ENCODE data around the gene RXFP3. TPM values are rescaled to one million over a fixed set of nuclear protein-coding genes. Genes with fewer than 3 reads are reported as not detected.

Gene RXFP3
- total and polyA plus RNA-seq, 2 donors (not counting 1 experiment from before 2014, with no cell fraction given), result not detected

DNA sequence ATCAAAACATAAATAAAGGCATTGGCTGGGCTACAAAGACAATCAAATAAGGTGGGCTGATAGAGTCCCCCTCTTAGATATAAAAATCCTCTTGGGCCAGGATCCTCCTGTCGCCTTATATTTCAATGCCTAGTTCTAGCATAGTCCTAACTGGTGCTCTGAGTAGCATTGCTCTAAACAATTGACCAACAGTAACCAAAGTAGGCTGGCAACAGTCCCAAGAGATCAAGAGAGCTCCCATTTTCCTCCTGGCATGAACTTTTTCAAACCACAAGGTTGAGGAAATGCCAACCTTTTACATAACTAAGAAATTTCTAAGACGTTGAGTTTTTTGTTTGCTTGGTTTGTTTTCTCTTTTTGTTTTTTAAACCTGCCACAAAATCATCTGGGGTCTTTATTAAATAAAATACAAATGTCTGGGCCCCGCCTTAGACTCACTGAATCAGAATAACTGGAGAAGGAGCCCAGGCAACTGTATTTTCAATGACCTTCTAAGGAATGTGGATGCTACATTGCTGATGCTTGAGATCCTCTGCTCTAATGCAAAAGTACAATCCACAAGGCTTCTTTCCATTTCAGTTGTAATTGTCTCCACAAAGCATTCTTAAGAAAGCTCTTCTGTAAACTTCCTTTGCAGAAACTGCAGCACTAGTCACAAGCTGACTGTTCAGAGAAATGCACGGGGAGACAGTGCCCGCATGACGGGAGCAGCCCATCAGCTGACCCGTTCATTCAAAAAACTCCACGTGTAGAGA, 45.4 kb downstream of the RXFP3 start:
- no peaks in the 10 kb centered on the region for H3K9me3 ChIP-seq (ENCODE audit: control extremely low read depth in 1 of 3, control insufficient read depth in 2 of 3, insufficient read depth in 1 of 3, low read length in 2 of 3)
- TF ChIP-seq, protein P1, sequence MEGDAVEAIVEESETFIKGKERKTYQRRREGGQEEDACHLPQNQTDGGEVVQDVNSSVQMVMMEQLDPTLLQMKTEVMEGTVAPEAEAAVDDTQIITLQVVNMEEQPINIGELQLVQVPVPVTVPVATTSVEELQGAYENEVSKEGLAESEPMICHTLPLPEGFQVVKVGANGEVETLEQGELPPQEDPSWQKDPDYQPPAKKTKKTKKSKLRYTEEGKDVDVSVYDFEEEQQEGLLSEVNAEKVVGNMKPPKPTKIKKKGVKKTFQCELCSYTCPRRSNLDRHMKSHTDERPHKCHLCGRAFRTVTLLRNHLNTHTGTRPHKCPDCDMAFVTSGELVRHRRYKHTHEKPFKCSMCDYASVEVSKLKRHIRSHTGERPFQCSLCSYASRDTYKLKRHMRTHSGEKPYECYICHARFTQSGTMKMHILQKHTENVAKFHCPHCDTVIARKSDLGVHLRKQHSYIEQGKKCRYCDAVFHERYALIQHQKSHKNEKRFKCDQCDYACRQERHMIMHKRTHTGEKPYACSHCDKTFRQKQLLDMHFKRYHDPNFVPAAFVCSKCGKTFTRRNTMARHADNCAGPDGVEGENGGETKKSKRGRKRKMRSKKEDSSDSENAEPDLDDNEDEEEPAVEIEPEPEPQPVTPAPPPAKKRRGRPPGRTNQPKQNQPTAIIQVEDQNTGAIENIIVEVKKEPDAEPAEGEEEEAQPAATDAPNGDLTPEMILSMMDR (IDR thresholded peaks at IDR 0.05), result no peak
- no peak for TF ChIP-seq EZH2 (IDR thresholded peaks at IDR 0.05; ENCODE audit: borderline replicate concordance, insufficient read depth, low read depth, low read length, poor library complexity, severe bottlenecking)
- no peaks in the 10 kb centered on the region for H3K4me1 ChIP-seq (ENCODE audit: control insufficient read depth in 2 of 2, insufficient read depth in 2 of 2, low read length in 2 of 2)
- H3K9ac ChIP-seq (ENCODE audit: low read length), result no peak overlapping the region
- Mint-ChIP-seq H3K27me3 (peaks cover 4% of the 10 kb centered on the region), H3K4me3 (no peak overlapping the region), H3K4me1 (no peaks in the 10 kb centered on the region), H3K27ac (no peak overlapping the region), H3K9me3 (ENCODE audit: insufficient read depth) (no peaks in the 10 kb centered on the region)
- no peaks in the 10 kb centered on the region for H4K20me1 ChIP-seq (ENCODE audit: control insufficient read depth, insufficient read depth, low read length, poor library complexity, severe bottlenecking)
- 94% methylated on average over 3 of the region's 8 CpGs for WGBS (ENCODE audit: insufficient coverage)
- ChIA-PET POLR2A (no interaction called here), CTCF (interaction anchor here (0.6 to 1.3 kb wide), 2 partner anchors 12 to 14 kb away, joined by 3 to 5 read pairs; no protein-coding TSS in a partner anchor)
- no peak overlapping the region for H2AFZ ChIP-seq (ENCODE audit: insufficient read depth, low read depth, low read length, poor library complexity, severe bottlenecking)
- no peaks in the 10 kb centered on the region for H3K36me3 ChIP-seq (replicated peaks in 1 of 2; ENCODE audit: control extremely low read depth in 1 of 2, control insufficient read depth in 1 of 2, extremely low read depth in 1 of 2, insufficient read depth in 2 of 2, low read length in 1 of 2)
- ATAC-seq (ENCODE audit: low read depth) (no peak), DNase-seq (no peak)
- intact Hi-C loops (cut with micrococcal nuclease), result no loop called here
- H3K4me2 ChIP-seq (replicated peaks; ENCODE audit: low read depth, low read length, poor library complexity, severe bottlenecking), result no peak overlapping the region
- H3K4me3 ChIP-seq (ENCODE audit: control extremely low read depth in 1 of 5, extremely low read depth in 1 of 5, insufficient read depth in 1 of 5, low read depth in 2 of 5, low read length in 4 of 5), result no peak overlapping the region
- no peak overlapping the region for H3K27ac ChIP-seq (ENCODE audit: low read length in 2 of 2)
- H3K27me3 ChIP-seq (replicated peaks in 1 of 4; ENCODE audit: control extremely low read depth in 1 of 4, control insufficient read depth in 3 of 4, insufficient read depth in 4 of 4, low read length in 3 of 4), result no peaks in the 10 kb centered on the region
- no peaks in the 10 kb centered on the region for H3K79me2 ChIP-seq (ENCODE audit: control insufficient read depth, insufficient read depth, low read length)

DNA sequence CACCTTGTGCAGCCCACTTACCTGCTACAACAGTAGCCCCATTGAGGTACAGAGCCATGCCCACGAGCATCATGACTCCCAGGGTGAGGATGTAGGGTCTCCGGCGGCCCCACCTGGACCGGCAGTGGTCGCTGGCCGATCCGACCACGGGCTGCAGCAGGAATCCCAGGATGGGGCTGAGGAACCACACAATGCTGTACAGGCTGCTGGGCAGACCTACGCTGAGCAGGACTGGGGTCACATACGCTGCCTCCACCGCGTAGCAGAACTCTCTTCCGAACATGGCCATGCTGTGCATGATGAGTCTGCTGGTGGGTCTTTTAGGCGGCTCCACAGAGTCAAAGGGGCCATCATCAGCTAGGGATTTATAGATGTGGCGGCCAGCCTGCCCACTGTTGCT, 48.0 kb downstream of the RXFP3 start:
- no peak overlapping the region for H2AFZ ChIP-seq (ENCODE audit: insufficient read depth, low read depth, low read length, poor library complexity, severe bottlenecking)
- H3K4me1 Mint-ChIP-seq, result no peaks in the 10 kb centered on the region
- WGBS (ENCODE audit: insufficient coverage), result over 99% methylated on average over 15 of the region's 15 CpGs
- no peak overlapping the region for H3K4me3 Mint-ChIP-seq
- H3K9me3 ChIP-seq (ENCODE audit: control extremely low read depth in 1 of 3, control insufficient read depth in 2 of 3, insufficient read depth in 1 of 3, low read length in 2 of 3), result no peaks in the 10 kb centered on the region
- no peaks in the 10 kb centered on the region for H3K4me1 ChIP-seq (ENCODE audit: control insufficient read depth in 2 of 2, insufficient read depth in 2 of 2, low read length in 2 of 2)
- H3K9me3 Mint-ChIP-seq (ENCODE audit: insufficient read depth), result peaks cover 2% of the 10 kb centered on the region
- intact Hi-C loops (cut with micrococcal nuclease), result no loop called here
- H3K27ac Mint-ChIP-seq, result no peak overlapping the region
- H4K20me1 ChIP-seq (ENCODE audit: control insufficient read depth, insufficient read depth, low read length, poor library complexity, severe bottlenecking), result no peaks in the 10 kb centered on the region
- ATAC-seq (ENCODE audit: low read depth) (no peak), DNase-seq (no peak)
- CTCF ChIA-PET, result no interaction called here
- H3K4me3 ChIP-seq (ENCODE audit: control extremely low read depth in 1 of 5, extremely low read depth in 1 of 5, insufficient read depth in 1 of 5, low read depth in 2 of 5, low read length in 4 of 5), result no peak overlapping the region
- no peak overlapping the region for H3K9ac ChIP-seq (ENCODE audit: low read length)
- no peaks in the 10 kb centered on the region for H3K27me3 Mint-ChIP-seq
- H3K27ac ChIP-seq (ENCODE audit: low read length in 2 of 2), result no peak overlapping the region
- H3K27me3 ChIP-seq (replicated peaks in 1 of 4; ENCODE audit: control extremely low read depth in 1 of 4, control insufficient read depth in 3 of 4, insufficient read depth in 4 of 4, low read length in 3 of 4), result no peaks in the 10 kb centered on the region
- H3K4me2 ChIP-seq (replicated peaks; ENCODE audit: low read depth, low read length, poor library complexity, severe bottlenecking), result no peak overlapping the region
- TF ChIP-seq EZH2 (IDR thresholded peaks at IDR 0.05; ENCODE audit: borderline replicate concordance, insufficient read depth, low read depth, low read length, poor library complexity, severe bottlenecking), result no peak
- TF ChIP-seq, protein P1 (IDR thresholded peaks at IDR 0.05), result no peak
- peaks cover 2 to 16% of the 10 kb centered on the region in 2 experiments for H3K36me3 ChIP-seq (replicated peaks in 1 of 2; ENCODE audit: control extremely low read depth in 1 of 2, control insufficient read depth in 1 of 2, extremely low read depth in 1 of 2, insufficient read depth in 2 of 2, low read length in 1 of 2)
- H3K79me2 ChIP-seq (ENCODE audit: control insufficient read depth, insufficient read depth, low read length), result no peaks in the 10 kb centered on the region
- POLR2A ChIA-PET, result no interaction called here

Measured in B cell (primary cell).